Measurements from ENCODE around the gene EDDM3A.

- TF ChIP-seq POLR2AphosphoS5 (IDR thresholded peaks at IDR 0.05; ENCODE audit: borderline replicate concordance, low read depth, low read length) (no peak), EZH2 (IDR thresholded peaks at IDR 0.05) (no peak), FOXP2 (optimal IDR thresholded peaks at IDR 0.05; ENCODE audit: control extremely low read depth, extremely low read length, insufficient read depth) (no peak)
Observed at GRCh38 chr14:20797164-20797563, 51.5 kb downstream of the EDDM3A start.
